Fibroblast of peridontal ligament (primary cell): ENCODE results near the gene MRPS34.

Experiments used
- DNase-seq: peaks from one replicate; pipeline ENCODE4 v3.0.0-alpha.2; 2010; ENCODE audit errors: extremely low read depth

MRPS34 gene

DNA sequence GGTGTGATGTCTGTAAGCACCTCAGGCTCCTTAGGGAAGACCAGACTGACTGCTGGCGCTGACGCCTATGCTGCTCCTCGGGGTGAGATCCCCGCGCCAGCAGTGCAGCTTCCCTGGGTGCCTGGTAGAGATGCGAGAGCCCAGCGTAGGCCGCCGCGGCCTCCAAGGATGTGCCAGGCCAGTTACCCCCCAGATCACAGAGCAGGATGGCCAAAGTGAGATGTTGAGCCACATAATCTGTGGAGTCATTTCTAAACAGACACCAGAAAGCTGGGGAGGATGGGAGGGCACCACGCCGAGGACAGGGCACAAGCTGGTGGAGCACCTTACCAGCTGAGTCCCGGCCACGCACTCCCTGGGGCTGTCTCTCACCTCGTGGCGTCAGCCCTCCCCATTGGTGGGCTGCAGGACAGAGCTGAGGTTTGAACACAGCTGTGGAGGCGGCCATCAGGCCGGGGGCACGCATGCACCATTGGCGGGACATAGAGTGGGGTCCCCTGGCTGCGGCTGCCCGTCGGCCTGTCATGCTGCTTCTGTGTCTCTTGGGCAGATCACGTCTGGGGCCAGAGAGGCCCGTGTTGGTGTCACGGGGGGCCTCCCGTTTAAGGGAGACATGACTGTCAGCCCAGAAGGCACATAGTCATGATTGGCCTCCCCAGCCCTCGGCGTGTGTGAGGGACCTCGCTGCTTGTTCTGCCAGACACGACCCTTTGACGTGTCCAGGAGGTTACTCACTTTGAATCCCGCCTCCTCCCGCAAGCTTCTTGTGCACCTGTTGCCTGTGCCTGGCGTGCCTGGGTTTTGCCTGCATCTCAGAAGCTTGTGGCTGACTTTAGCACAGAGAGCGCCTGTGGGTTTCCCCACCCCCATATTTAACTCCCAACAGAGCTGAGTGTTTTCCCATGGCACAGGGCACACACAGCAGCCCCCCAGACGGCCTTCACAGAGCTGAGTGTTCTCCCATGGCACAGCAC, 45.0 kb downstream of the MRPS34 start:
- DNase-seq: no peak

GRCh38 chr16:1726661-1727502, 46.1 kb downstream of the MRPS34 start:
- no peak for DNase-seq

- DNase-seq: no peak
Observed at GRCh38 chr16:1724491-1724890, 48.4 kb downstream of the MRPS34 start.

- DNase-seq: peak; percentile 61
Observed at GRCh38 chr16:1723450-1724147, 49.3 kb downstream of the MRPS34 start.
